K562 (cell line): Measurements from ENCODE around the gene SHLD1. TPM values are rescaled to one million over a fixed set of nuclear protein-coding genes. Genes with fewer than 3 reads are reported as not detected.

ENCODE experiments used
- ELF2 ChIP-seq: fragments of 250-450 bp; sonication (Bioruptor Pico); IDR thresholded peaks from 2 replicates; pipeline ENCODE4 v1.5.0; 2021; ENCODE audit warnings: mild to moderate bottlenecking
- ETV6 ChIP-seq, 3 experiments: fragments of 150-350 bp in 1 of 3; sonication (generic) in 1 of 3; formaldehyde crosslinking in 1 of 3; IDR thresholded peaks; 2 replicates each; pipeline versions ENCODE4 v1.6.1 to v1.8.0; 2014 to 2022; ENCODE audit warnings: borderline replicate concordance in 2 of 3, low read depth in 2 of 3, antibody characterized with exemption in 1 of 3, low read length in 1 of 3, mild to moderate bottlenecking in 1 of 3, missing genetic modification reagents in 1 of 3
- KLF1 ChIP-seq: fragments of 450-650 bp; IDR thresholded peaks from 2 replicates; pipeline ENCODE4 v1.6.1; 2016; ENCODE audit warnings: missing genetic modification characterization, missing compliant biosample characterization
- MAFK ChIP-seq: IDR thresholded peaks from 2 replicates; pipeline ENCODE4 v1.6.1; 2011; ENCODE audit warnings: low read length, improper control_type of control experiment
- MCM5 ChIP-seq: fragments of 450-650 bp; IDR thresholded peaks from 2 replicates; pipeline ENCODE4 v1.6.1; 2016; ENCODE audit warnings: low read depth
- SMARCA4 ChIP-seq: fragments of 450-650 bp; IDR thresholded peaks from 2 replicates; pipeline ENCODE4 v1.6.1; 2016
- ZNF77 ChIP-seq: fragments of 250-450 bp; sonication (Bioruptor Pico); IDR thresholded peaks from 2 replicates; pipeline ENCODE4 v1.5.0; 2020
- polyA plus RNA-seq, 8 experiments: library from polyadenylated mRNA; depleted of rRNA in 4 of 8; stranded (reverse) in 5 of 8; unstranded in 3 of 8; fragments of >200 nt; fragmentation: Nextera tagmentation in 2 of 8; fragmentation: Illumina TruSeq in 1 of 8; extraction: Ambion mirVana in 2 of 8; extraction: Trizol in 1 of 8; gene quantifications; 2 replicates each; pipeline versions ENCODE4 v1.2.1 to v1.2.3, GENCODE V29; 2011 to 2014; ENCODE audit warnings: inconsistent platforms in 1 of 8, missing spikeins in 1 of 8
- total RNA-seq, 7 experiments: library from RNA; depleted of rRNA in 6 of 7; stranded (reverse); fragments of >200 nt in 6 of 7; fragmentation: Illumina TruSeq in 2 of 7; extraction: Trizol in 2 of 7; gene quantifications; 2 replicates each; pipeline versions ENCODE4 v1.2.1 to v1.2.3, GENCODE V29; 2011 to 2021; ENCODE audit warnings: low replicate concordance in 1 of 7
- TF ChIP-seq, protein P1 (sequence below): fragments of 450-650 bp; IDR thresholded peaks from 2 replicates; pipeline ENCODE4 v1.6.1; 2016; ENCODE audit warnings: mild to moderate bottlenecking, moderate library complexity
- TF ChIP-seq, protein P2 (sequence below), 2 experiments: IDR thresholded peaks in 1 of 2; conservative IDR thresholded peaks in 1 of 2; 2 replicates each; pipeline ENCODE4 v1.6.1; 2016; ENCODE audit warnings: low read depth in 2 of 2, mild to moderate bottlenecking in 1 of 2, missing compliant biosample characterization in 1 of 2, missing genetic modification characterization in 1 of 2, moderate library complexity in 1 of 2

SHLD1 gene
- total and polyA plus RNA-seq, 9 of the 15 experiments (the other 6 are each of a cell fraction or from before 2014, with no cell fraction given): 3.7 to 21.6 (median 8.2) TPM

- TF ChIP-seq, protein P1, sequence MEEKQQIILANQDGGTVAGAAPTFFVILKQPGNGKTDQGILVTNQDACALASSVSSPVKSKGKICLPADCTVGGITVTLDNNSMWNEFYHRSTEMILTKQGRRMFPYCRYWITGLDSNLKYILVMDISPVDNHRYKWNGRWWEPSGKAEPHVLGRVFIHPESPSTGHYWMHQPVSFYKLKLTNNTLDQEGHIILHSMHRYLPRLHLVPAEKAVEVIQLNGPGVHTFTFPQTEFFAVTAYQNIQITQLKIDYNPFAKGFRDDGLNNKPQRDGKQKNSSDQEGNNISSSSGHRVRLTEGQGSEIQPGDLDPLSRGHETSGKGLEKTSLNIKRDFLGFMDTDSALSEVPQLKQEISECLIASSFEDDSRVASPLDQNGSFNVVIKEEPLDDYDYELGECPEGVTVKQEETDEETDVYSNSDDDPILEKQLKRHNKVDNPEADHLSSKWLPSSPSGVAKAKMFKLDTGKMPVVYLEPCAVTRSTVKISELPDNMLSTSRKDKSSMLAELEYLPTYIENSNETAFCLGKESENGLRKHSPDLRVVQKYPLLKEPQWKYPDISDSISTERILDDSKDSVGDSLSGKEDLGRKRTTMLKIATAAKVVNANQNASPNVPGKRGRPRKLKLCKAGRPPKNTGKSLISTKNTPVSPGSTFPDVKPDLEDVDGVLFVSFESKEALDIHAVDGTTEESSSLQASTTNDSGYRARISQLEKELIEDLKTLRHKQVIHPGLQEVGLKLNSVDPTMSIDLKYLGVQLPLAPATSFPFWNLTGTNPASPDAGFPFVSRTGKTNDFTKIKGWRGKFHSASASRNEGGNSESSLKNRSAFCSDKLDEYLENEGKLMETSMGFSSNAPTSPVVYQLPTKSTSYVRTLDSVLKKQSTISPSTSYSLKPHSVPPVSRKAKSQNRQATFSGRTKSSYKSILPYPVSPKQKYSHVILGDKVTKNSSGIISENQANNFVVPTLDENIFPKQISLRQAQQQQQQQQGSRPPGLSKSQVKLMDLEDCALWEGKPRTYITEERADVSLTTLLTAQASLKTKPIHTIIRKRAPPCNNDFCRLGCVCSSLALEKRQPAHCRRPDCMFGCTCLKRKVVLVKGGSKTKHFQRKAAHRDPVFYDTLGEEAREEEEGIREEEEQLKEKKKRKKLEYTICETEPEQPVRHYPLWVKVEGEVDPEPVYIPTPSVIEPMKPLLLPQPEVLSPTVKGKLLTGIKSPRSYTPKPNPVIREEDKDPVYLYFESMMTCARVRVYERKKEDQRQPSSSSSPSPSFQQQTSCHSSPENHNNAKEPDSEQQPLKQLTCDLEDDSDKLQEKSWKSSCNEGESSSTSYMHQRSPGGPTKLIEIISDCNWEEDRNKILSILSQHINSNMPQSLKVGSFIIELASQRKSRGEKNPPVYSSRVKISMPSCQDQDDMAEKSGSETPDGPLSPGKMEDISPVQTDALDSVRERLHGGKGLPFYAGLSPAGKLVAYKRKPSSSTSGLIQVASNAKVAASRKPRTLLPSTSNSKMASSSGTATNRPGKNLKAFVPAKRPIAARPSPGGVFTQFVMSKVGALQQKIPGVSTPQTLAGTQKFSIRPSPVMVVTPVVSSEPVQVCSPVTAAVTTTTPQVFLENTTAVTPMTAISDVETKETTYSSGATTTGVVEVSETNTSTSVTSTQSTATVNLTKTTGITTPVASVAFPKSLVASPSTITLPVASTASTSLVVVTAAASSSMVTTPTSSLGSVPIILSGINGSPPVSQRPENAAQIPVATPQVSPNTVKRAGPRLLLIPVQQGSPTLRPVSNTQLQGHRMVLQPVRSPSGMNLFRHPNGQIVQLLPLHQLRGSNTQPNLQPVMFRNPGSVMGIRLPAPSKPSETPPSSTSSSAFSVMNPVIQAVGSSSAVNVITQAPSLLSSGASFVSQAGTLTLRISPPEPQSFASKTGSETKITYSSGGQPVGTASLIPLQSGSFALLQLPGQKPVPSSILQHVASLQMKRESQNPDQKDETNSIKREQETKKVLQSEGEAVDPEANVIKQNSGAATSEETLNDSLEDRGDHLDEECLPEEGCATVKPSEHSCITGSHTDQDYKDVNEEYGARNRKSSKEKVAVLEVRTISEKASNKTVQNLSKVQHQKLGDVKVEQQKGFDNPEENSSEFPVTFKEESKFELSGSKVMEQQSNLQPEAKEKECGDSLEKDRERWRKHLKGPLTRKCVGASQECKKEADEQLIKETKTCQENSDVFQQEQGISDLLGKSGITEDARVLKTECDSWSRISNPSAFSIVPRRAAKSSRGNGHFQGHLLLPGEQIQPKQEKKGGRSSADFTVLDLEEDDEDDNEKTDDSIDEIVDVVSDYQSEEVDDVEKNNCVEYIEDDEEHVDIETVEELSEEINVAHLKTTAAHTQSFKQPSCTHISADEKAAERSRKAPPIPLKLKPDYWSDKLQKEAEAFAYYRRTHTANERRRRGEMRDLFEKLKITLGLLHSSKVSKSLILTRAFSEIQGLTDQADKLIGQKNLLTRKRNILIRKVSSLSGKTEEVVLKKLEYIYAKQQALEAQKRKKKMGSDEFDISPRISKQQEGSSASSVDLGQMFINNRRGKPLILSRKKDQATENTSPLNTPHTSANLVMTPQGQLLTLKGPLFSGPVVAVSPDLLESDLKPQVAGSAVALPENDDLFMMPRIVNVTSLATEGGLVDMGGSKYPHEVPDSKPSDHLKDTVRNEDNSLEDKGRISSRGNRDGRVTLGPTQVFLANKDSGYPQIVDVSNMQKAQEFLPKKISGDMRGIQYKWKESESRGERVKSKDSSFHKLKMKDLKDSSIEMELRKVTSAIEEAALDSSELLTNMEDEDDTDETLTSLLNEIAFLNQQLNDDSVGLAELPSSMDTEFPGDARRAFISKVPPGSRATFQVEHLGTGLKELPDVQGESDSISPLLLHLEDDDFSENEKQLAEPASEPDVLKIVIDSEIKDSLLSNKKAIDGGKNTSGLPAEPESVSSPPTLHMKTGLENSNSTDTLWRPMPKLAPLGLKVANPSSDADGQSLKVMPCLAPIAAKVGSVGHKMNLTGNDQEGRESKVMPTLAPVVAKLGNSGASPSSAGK: no peak
- no peak for TF ChIP-seq ELF2
- TF ChIP-seq MCM5: no peak
- TF ChIP-seq MAFK: no peak
- TF ChIP-seq ETV6 (IDR thresholded peaks at IDR 0.05; ENCODE audit: borderline replicate concordance in 1 of 2, low read depth in 2 of 2, low read length in 1 of 2): no peak
- no peak for TF ChIP-seq ETV6 (CRISPR knock-in tag; IDR thresholded peaks at IDR 0.05; ENCODE audit: borderline replicate concordance)
- TF ChIP-seq KLF1 (tag): no peak
- no peak for TF ChIP-seq ZNF77
- TF ChIP-seq, protein P2, sequence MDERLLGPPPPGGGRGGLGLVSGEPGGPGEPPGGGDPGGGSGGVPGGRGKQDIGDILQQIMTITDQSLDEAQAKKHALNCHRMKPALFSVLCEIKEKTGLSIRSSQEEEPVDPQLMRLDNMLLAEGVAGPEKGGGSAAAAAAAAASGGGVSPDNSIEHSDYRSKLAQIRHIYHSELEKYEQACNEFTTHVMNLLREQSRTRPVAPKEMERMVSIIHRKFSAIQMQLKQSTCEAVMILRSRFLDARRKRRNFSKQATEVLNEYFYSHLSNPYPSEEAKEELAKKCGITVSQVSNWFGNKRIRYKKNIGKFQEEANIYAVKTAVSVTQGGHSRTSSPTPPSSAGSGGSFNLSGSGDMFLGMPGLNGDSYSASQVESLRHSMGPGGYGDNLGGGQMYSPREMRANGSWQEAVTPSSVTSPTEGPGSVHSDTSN (CRISPR knock-in tag; IDR thresholded peaks at IDR 0.05; ENCODE audit: low read depth): no peak
- TF ChIP-seq, protein P2 (tag; conservative IDR thresholded peaks at IDR 0.05; ENCODE audit: low read depth): no peak
- TF ChIP-seq SMARCA4: no peak
Measured at GRCh38 chr20:5796331-5797040, 46.3 kb downstream of the SHLD1 start (continued).
